Keratinocyte (primary cell): ENCODE data around the gene STIP1. TPM values are rescaled to one million over a fixed set of nuclear protein-coding genes. Genes with fewer than 3 reads are reported as not detected.
A peak's percentile ranks its signal among the peaks of the same experiment; 100 is the strongest.

Experiments
- DNase-seq: peaks from one replicate; pipeline ENCODE4 v3.0.0-alpha.2; 2011; ENCODE audit warnings: low read depth, missing footprints, low spot score
- FAIRE-seq: peaks from 2 replicates; lab custom pipeline; 2011; peaks lifted over from hg19 to GRCh38; lab: Jason Lieb, UNC
- H2AFZ ChIP-seq: 2 replicates; pipeline ENCODE4 v1.6.0; 2012; ENCODE audit warnings: low read length, control low read depth, inconsistent platforms; ENCODE audit not compliant: control insufficient read depth
- H3K27ac ChIP-seq: 2 replicates; pipeline ENCODE4 v1.5.1; 2011; ENCODE audit warnings: low read length; ENCODE audit not compliant: control insufficient read depth, insufficient read depth
- H3K27me3 ChIP-seq: 3 replicates; pipeline ENCODE4 v1.6.0; 2011; ENCODE audit warnings: low read length; ENCODE audit not compliant: control insufficient read depth, insufficient read depth; ENCODE audit errors: extremely low read depth
- H3K36me3 ChIP-seq, 2 experiments: 2 replicates in 1 of 2; 3 replicates in 1 of 2; pipeline ENCODE4 v1.5.1; 2011; ENCODE audit warnings: low read length in 2 of 2, mild to moderate bottlenecking in 1 of 2; ENCODE audit not compliant: control insufficient read depth in 2 of 2, insufficient read depth in 2 of 2; ENCODE audit errors: extremely low read depth in 1 of 2
- H3K4me1 ChIP-seq: 3 replicates; pipeline ENCODE4 v1.5.1; 2011; ENCODE audit warnings: low read length; ENCODE audit not compliant: control insufficient read depth, insufficient read depth; ENCODE audit errors: extremely low read depth
- H3K4me2 ChIP-seq: 3 replicates; pipeline ENCODE4 v1.6.0; 2011; ENCODE audit warnings: low read depth, low read length; ENCODE audit not compliant: control insufficient read depth, insufficient read depth; ENCODE audit errors: extremely low read depth
- H3K4me3 ChIP-seq, 3 experiments: fragments of 200-600 bp in 1 of 3; sonication (generic) in 1 of 3; 2 replicates in 2 of 3; 3 replicates in 1 of 3; pipeline ENCODE4 v1.5.1; 2011 to 2016; ENCODE audit warnings: low read length in 3 of 3, mild to moderate bottlenecking in 3 of 3, control low read depth in 2 of 3, inconsistent platforms in 1 of 3, low read depth in 1 of 3, mixed read lengths in 1 of 3, mixed run types in 1 of 3, moderate library complexity in 1 of 3; ENCODE audit not compliant: control insufficient read depth in 2 of 3, insufficient read depth in 2 of 3; ENCODE audit errors: extremely low read depth in 1 of 3
- H3K79me2 ChIP-seq: 2 replicates; pipeline ENCODE4 v1.6.0; 2012; ENCODE audit warnings: low read length; ENCODE audit not compliant: control insufficient read depth, insufficient read depth
- H3K9ac ChIP-seq: 3 replicates; pipeline ENCODE4 v1.6.0; 2011; ENCODE audit warnings: low read length; ENCODE audit not compliant: control insufficient read depth, insufficient read depth; ENCODE audit errors: extremely low read depth
- H3K9me1 ChIP-seq: 3 replicates; pipeline ENCODE4 v1.6.0; 2011; ENCODE audit warnings: low read length; ENCODE audit not compliant: control insufficient read depth, insufficient read depth; ENCODE audit errors: extremely low read depth
- H3K9me3 ChIP-seq: 2 replicates; pipeline ENCODE4 v1.5.1; 2012; ENCODE audit warnings: low read depth, low read length; ENCODE audit not compliant: control insufficient read depth
- H4K20me1 ChIP-seq: 3 replicates; pipeline ENCODE4 v1.6.0; 2011; ENCODE audit warnings: low read length; ENCODE audit not compliant: control insufficient read depth, insufficient read depth; ENCODE audit errors: extremely low read depth
- CTCF ChIP-seq, 3 experiments: IDR thresholded peaks in 1 of 3; conservative IDR thresholded peaks in 1 of 3; optimal IDR thresholded peaks in 1 of 3; 2 replicates in 2 of 3; 3 replicates in 1 of 3; pipeline versions ENCODE3 to v1.5.1; 2011; ENCODE audit warnings: low read length in 3 of 3, mild to moderate bottlenecking in 3 of 3, moderate library complexity in 2 of 3, control low read depth in 1 of 3, inconsistent platforms in 1 of 3; ENCODE audit not compliant: insufficient read depth in 2 of 3; ENCODE audit errors: extremely low read depth in 1 of 3
- EZH2 ChIP-seq: IDR thresholded peaks from one replicate; pipeline ENCODE4 v1.6.1; 2012; ENCODE audit warnings: inconsistent platforms, mild to moderate bottlenecking, low read length, moderate library complexity
- dilution Hi-C: fragments of 300-500 bp; cut with MboI; formaldehyde crosslinking; loops from one replicate; pipeline ENCODE4 v1.7.0; 2020; ENCODE audit warnings: low sequenced_read_pairs; ENCODE audit not compliant: extremely low pct_ligation_motif_present
- polyA plus RNA-seq, 5 experiments: library from polyadenylated mRNA; depleted of rRNA in 3 of 5; stranded (reverse) in 3 of 5; stranded (forward) in 1 of 5; unstranded in 1 of 5; fragments of >200 nt; gene quantifications; 1 replicate in 1 of 5; 2 replicates in 3 of 5; 3 replicates in 1 of 5; pipeline versions ENCODE4 v1.2.1 to v1.2.3, GENCODE V29; 2011 to 2012; ENCODE audit warnings: missing spikeins in 2 of 5, low read depth in 1 of 5, low replicate concordance in 1 of 5

The STIP1 gene
- polyA plus RNA-seq, 1 donor (not counting 4 experiments of a cell fraction or from before 2014, with no cell fraction given): 206 TPM

GRCh38 chr11:64244966-64245365, 59.0 kb downstream of the STIP1 start:
- H4K20me1 ChIP-seq: no peaks in the 10 kb centered on the region
- dilution Hi-C loops: no loop called here
- H3K36me3 ChIP-seq: peaks cover 6 to 14% of the 10 kb centered on the region in 2 experiments
- H3K9me1 ChIP-seq: no peaks in the 10 kb centered on the region
- H3K27ac ChIP-seq: peak overlapping the region; percentile 88
- H3K79me2 ChIP-seq: peaks cover 26% of the 10 kb centered on the region
- H3K4me2 ChIP-seq: peak overlapping the region; percentile 85
- no peak overlapping the region for H2AFZ ChIP-seq
- H3K9me3 ChIP-seq: no peaks in the 10 kb centered on the region
- FAIRE-seq (no peak), DNase-seq (no peak)
- no peak for TF ChIP-seq CTCF (optimal IDR thresholded peaks at IDR 0.05 in 1 of 3, IDR thresholded peaks at IDR 0.05 in 1 of 3, conservative IDR thresholded peaks at IDR 0.05 in 1 of 3; ENCODE audit: extremely low read depth in 1 of 3, insufficient read depth in 2 of 3, low read length in 3 of 3)
- no peak for TF ChIP-seq EZH2
- H3K4me1 ChIP-seq: peaks cover 36% of the 10 kb centered on the region
- peak overlapping the region; percentile 73 to 88 (median 86) for H3K4me3 ChIP-seq
- H3K27me3 ChIP-seq: no peaks in the 10 kb centered on the region
- H3K9ac ChIP-seq: peak overlapping the region; percentile 95

GRCh38 chr11:64245401-64245796, 59.4 kb downstream of the STIP1 start:
- no peaks in the 10 kb centered on the region for H4K20me1 ChIP-seq
- H2AFZ ChIP-seq: no peak overlapping the region
- peak overlapping the region; percentile 73 to 88 (median 86) for H3K4me3 ChIP-seq
- peaks cover 26% of the 10 kb centered on the region for H3K79me2 ChIP-seq
- no peak for DNase-seq
- H3K9ac ChIP-seq: peak overlapping the region; percentile 95
- peaks cover 32% of the 10 kb centered on the region for H3K4me1 ChIP-seq
- FAIRE-seq: no peak
- TF ChIP-seq CTCF (optimal IDR thresholded peaks at IDR 0.05 in 1 of 3, IDR thresholded peaks at IDR 0.05 in 1 of 3, conservative IDR thresholded peaks at IDR 0.05 in 1 of 3; ENCODE audit: extremely low read depth in 1 of 3, insufficient read depth in 2 of 3, low read length in 3 of 3) (no peak), EZH2 (no peak)
- dilution Hi-C loops: no loop called here
- H3K27me3 ChIP-seq: no peaks in the 10 kb centered on the region
- peak overlapping the region; percentile 85 for H3K4me2 ChIP-seq
- H3K9me3 ChIP-seq: no peaks in the 10 kb centered on the region
- no peaks in the 10 kb centered on the region for H3K9me1 ChIP-seq
- H3K36me3 ChIP-seq: peaks cover 6 to 14% of the 10 kb centered on the region in 2 experiments
- peak overlapping the region; percentile 88 for H3K27ac ChIP-seq
